HG02759 (cell line): ENCODE results near the gene ZBTB47.

Source experiments
- ATAC-seq: cut with Tn5 transposase; IDR thresholded peaks from one replicate; pipeline ENCODE4 v1.9.1; 2021; ENCODE audit warnings: mild to moderate bottlenecking, moderate library complexity; ENCODE audit not compliant: unreplicated experiment

ZBTB47 gene

GRCh38 chr3:42698216-42698910, 44.9 kb downstream of the ZBTB47 start:
- ATAC-seq: no peak

- ATAC-seq: no peak
These were observed 45.4 kb downstream of the ZBTB47 start for GRCh38 chr3:42698911-42699230.

DNA sequence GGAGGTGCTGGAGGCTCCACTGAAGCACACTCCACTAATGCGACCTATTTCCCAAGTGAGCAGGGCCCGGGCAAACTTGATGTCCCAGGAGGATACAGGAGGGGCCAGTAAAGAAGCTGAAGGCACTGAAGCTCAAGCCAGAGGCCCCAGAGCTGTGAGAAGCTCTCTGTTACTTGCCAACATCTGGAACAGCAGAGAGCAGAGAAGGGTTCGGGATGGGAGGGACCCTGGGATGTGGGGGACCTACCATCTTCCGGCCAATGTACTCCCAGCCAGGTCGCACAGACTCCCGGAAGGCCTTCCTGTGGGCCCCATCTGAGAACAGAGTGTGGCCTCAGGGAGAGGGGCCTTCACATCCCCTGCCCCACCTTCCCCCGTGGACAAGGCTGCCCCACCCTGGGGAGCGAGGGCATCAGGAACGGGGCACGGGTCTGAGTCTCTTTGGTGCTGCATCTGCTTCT, 46.0 kb downstream of the ZBTB47 start:
- no peak for ATAC-seq

DNA sequence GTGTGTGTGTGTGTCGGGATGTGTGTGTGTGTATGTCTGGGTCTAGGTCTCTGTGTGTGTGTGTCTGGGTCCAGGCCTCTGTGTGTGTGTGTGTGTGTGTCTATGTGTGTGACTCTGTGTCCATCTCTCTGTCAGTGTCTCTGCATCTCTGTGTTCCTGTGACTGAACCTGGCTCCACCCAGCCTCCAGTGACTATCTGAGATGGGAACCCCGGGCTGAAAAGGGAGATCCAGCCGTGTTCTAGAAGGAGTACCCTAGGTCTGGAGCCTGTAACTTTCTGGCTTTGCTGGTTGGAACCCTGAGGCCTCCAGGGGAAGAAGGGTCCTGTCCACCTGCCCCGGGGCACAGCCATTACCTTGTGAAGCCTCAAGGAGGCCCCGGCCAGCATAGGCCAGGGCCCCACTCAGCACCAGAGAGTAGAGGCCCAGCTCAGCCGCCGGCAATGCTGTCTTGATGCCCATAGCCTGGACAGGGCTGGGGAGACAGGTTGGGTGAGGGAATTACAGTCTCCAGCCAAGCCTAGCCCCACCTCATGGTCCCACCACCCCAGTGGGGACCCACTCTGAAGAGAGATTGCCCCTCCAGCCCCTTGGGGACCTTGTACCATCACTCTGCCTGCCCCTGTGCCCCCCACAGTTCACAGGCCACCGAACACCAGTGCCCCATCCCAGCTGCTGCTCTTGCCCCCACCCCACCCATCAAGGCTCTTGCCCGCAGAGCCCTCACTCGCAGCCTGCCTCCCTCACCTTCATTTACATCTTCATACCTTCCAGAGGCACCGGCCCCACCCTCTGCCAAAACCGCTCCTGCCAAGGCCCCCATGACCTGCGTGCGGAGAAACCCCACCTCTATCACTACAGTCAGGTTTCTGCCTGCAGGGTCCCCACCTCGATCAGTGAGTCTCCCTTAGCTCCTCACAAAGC, 47.1 kb downstream of the ZBTB47 start:
- ATAC-seq: no peak

GRCh38 chr3:42701371-42702065, 48.0 kb downstream of the ZBTB47 start:
- ATAC-seq: no peak

GRCh38 chr3:42702066-42702951, 48.8 kb downstream of the ZBTB47 start, which contains the start of gene HHATL:
TSS of gene HHATL (minus strand) at chr3:42702798. CDS start at chr3:42700826, 1,972 bp downstream.
- no peak for ATAC-seq

DNA sequence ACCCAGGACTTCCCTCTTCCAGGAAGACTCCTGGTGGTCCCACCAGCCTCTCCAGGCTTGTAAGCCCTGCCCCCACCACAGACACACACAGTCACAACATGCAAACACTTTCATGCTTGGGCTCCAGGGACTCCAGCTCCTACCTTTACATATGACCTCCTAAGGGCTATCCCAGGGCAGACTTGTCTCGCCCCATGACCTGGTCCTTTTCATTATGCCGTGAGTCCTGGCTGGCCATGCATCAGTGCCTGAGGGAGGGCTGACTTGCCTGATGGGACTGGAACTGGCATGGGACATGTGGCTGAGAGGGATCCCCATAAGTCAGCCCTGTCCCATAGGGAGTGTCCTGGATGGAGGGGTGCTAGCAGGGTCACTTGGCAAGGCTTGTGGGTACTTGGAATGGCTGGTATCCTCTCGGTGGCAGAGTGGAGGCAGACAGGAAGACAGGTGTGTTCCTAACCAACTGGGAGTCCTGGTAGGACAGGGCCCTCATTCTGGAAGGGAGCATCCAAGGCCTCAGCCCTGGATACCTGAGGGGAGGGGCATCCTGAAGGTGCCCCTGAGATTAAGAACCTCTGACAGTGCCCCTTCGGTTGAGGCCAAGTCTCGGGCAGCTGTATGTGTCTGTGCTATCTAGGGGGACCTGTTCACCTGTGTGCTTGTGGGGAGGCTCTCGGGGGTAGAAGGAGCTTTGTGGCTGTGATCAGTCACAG, 49.6 kb downstream of the ZBTB47 start:
- no peak for ATAC-seq

- ATAC-seq: no peak
These were observed 50.2 kb downstream of the ZBTB47 start for GRCh38 chr3:42703695-42704025.

GRCh38 chr3:42704136-42704841, 50.8 kb downstream of the ZBTB47 start:
- no peak for ATAC-seq

GRCh38 chr3:42705058-42705767, 51.7 kb downstream of the ZBTB47 start:
- ATAC-seq: no peak

DNA sequence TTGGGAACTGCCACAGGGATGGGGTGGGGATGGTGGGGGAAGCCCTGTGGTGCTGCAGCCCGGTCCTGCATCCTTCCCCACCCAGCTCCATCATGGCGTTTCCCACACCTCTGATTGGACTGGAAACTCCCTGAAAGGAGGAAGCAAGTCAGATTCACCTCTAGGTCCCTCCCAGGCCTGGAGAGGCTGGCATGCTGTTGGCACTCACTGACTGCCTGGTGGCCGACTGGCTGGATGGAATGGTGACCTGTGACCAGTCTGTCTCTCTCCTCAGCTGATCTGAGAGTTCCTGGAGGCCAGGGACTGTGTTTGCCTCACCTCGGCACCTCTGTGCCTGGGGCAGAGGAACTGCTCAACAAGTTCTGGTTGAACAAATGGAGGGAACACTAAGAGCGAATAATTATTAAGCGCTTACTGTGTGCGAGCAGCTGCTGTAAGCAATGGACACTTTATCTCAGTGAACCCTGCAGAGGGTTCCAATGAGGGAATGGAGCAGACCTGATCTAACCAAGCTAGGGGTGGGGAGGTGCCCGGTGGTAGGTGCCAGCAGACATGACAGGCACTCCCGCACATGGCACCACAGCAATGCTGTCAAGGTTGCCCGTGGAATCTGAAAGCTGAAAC, 52.6 kb downstream of the ZBTB47 start:
- no peak for ATAC-seq

- ATAC-seq: no peak
These were observed 53.5 kb downstream of the ZBTB47 start for GRCh38 chr3:42706721-42707619.

DNA sequence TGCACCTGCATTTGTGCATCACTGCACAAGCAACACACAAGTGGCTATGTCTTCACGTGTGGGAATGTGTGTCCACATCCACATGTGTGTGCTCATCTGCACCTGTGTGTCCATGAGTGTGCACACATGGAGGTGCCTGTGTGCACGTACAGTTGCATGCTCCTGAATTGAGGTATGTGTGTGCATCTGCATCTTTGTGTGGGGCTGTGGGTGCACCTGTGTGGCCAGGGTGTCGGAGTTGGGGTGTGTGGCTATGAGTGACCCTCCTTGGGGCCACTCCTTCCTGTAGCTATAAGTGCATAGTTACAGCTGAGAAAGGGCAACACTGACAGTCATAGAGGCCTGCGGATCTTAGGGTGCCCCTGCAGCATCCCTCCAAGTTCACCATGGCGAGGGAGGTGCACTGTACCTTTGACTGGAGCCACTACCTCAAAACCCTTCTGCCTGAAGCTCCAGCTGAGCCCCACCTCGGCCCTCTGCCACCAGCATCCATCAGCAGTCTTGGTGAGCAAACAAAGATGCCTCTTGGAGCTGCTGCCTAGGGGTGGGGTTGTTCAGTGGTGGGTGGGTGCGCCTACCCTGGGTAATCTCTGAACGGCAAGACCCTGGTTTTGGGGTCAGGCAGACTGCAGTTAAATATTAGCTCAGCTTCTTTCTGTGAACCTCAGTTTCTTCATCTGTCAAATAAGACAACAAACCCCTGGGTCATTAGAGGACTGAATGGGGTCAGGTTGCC, 54.3 kb downstream of the ZBTB47 start:
- ATAC-seq: no peak

DNA sequence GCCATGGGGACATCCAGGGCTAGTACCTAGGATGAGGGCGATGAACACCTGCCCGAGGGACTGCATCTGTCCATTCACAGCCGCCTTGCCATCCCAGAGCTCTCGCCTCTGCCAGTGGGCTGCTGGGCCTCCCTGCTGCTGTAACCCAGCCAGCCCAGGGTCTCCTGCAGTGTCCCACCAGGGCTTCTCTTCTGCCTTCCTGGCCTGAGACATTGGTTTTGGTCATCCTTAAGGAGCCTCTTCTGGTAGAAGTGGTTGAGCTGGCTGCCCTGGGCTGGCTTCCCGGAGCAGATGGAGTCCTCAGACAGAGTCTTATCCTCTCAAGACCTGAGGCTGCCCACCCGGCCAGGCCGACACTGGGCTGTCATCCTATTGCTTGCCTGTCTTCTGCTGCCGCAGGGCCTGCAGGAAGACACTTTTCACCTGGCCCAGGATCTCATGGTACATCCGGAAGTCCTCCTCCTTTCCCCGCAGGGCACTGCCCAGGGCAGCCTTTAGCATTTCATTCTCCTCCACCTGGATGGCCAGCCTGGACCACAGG, 55.2 kb downstream of the ZBTB47 start:
- no peak for ATAC-seq

DNA sequence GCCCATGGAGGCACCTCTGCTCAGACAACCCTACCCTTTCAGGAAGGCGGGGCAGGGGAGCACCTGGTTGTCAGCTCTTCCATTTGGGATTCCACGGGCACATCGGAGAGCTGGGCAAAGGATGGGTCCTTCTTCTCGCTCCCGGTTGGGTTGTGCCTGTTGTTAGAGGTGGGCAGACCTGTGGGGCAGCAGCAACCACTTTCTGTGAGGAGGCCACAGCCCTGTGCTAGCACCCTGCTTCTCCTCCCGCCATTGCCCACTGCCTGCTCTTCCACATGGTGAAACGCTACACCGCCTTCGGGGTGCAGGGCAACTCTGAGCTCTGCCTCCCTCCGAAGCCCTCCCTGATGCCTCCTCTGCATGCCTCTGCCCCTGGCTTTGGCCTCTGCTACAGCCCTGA, 56.1 kb downstream of the ZBTB47 start:
- no peak for ATAC-seq

- no peak for ATAC-seq
These were observed 57.0 kb downstream of the ZBTB47 start for GRCh38 chr3:42710323-42711021.
